Transverse colon (tissue), 3 donors: ENCODE measurements around the gene GLA.

ENCODE experiments used
- CTCF ChIP-seq, 5 experiments: fragments of 200-600 bp in 3 of 5; fragments of 450-650 bp in 2 of 5; sonication (generic) in 3 of 5; IDR thresholded peaks; 1 replicate in 2 of 5; 2 replicates in 3 of 5; pipeline ENCODE4 v1.5.1; 2016 to 2017; ENCODE audit warnings: antibody characterized with exemption in 5 of 5, inconsistent platforms in 3 of 5, mild to moderate bottlenecking in 2 of 5, moderate library complexity in 1 of 5
- EP300 ChIP-seq: sonication (generic); formaldehyde crosslinking; IDR thresholded peaks from one replicate; pipeline ENCODE4 v1.6.1; 2017; ENCODE audit warnings: antibody characterized with exemption, low read depth
- POLR2A ChIP-seq: fragments of 450-650 bp; IDR thresholded peaks from one replicate; pipeline ENCODE4 v1.6.1; 2016; ENCODE audit warnings: antibody characterized with exemption, mild to moderate bottlenecking, moderate library complexity

- no peak for TF ChIP-seq CTCF (IDR thresholded peaks at IDR 0.05)
- no peak for TF ChIP-seq POLR2A
- TF ChIP-seq EP300 = no peak
Measured at GRCh38 chrX:101430457-101431078, 22.8 kb upstream of the GLA start.
